Natural killer cell (primary cell): ENCODE data around the gene ACOX3. TPM values are rescaled to one million over a fixed set of nuclear protein-coding genes. Genes with fewer than 3 reads are reported as not detected.

Experiments used
- ATAC-seq, 3 donors: fragments of 150-1000 bp in 2 of 3; fragments of 200-7000 bp in 1 of 3; cut with Tn5 transposase; 1 replicate in 1 of 3; 2 replicates in 2 of 3; pipeline ENCODE4 v1.10.0; 2021; ENCODE audit warnings: mild to moderate bottlenecking in 2 of 3, moderate library complexity in 2 of 3
- DNase-seq, 2 donors: peaks; one replicate each; pipeline versions ENCODE4 v3.0.0 to v3.0.0-alpha.2; 2013 to 2021; ENCODE audit warnings: mixed read lengths in 1 of 2
- H3K27ac ChIP-seq: one replicate; pipeline ENCODE4 v1.5.1; 2013; ENCODE audit warnings: mild to moderate bottlenecking, low read length
- H3K27me3 ChIP-seq: one replicate; pipeline ENCODE4 v1.6.1; 2013; ENCODE audit warnings: low read length; ENCODE audit not compliant: control insufficient read depth, insufficient read depth
- H3K36me3 ChIP-seq: one replicate; pipeline ENCODE4 v1.6.1; 2013; ENCODE audit warnings: low read length; ENCODE audit not compliant: control insufficient read depth, insufficient read depth
- H3K4me1 ChIP-seq: one replicate; pipeline ENCODE4 v1.6.1; 2013; ENCODE audit warnings: low read length; ENCODE audit not compliant: control insufficient read depth, insufficient read depth
- H3K4me3 ChIP-seq: one replicate; pipeline ENCODE4 v1.5.1; 2013; ENCODE audit warnings: low read length
- H3K9me3 ChIP-seq: one replicate; pipeline ENCODE4 v1.6.1; 2013; ENCODE audit warnings: low read length; ENCODE audit not compliant: control insufficient read depth, insufficient read depth
- H3K27ac Mint-ChIP-seq, 2 donors: one replicate each; pipeline ENCODE4 v1.8.0; 2022; ENCODE audit warnings: mild to moderate bottlenecking in 2 of 2, mixed read lengths in 2 of 2, moderate library complexity in 1 of 2
- H3K27me3 Mint-ChIP-seq, 2 donors: one replicate each; pipeline ENCODE4 v1.8.0; 2022; ENCODE audit warnings: low read depth in 2 of 2, mixed read lengths in 2 of 2
- H3K36me3 Mint-ChIP-seq: one replicate; pipeline ENCODE4 v1.8.0; 2022; ENCODE audit warnings: mixed read lengths
- H3K4me1 Mint-ChIP-seq, 2 donors: one replicate each; pipeline ENCODE4 v1.8.0; 2022; ENCODE audit warnings: mixed read lengths in 2 of 2
- H3K4me3 Mint-ChIP-seq: one replicate; pipeline ENCODE4 v1.8.0; 2022; ENCODE audit warnings: mild to moderate bottlenecking, moderate library complexity, mixed read lengths
- H3K9me3 Mint-ChIP-seq, 2 donors: one replicate each; pipeline ENCODE4 v1.8.0; 2022; ENCODE audit warnings: mixed read lengths in 2 of 2
- CTCF ChIP-seq: fragments of 200-600 bp; IDR thresholded peaks from one replicate; pipeline ENCODE4 v1.8.0; 2022; ENCODE audit warnings: antibody characterized with exemption
- WGBS: methylation state at CpG from one replicate; pipeline ENCODE4 v1.1.7; 2013; ENCODE audit warnings: missing lambda C conversion rate; ENCODE audit not compliant: insufficient coverage; 5-methylcytosine and 5-hydroxymethylcytosine counted together
- intact Hi-C: fragments of 100-400 bp; cut with micrococcal nuclease; formaldehyde crosslinking; loops from one replicate; pipeline ENCODE4 v1.14.2; 2022
- total RNA-seq, 4 donors: library from RNA; stranded (reverse); fragments of 120-200 nt in 1 of 4; gene quantifications; one replicate each; pipeline versions ENCODE4 v1.2.3 to v1.2.4, GENCODE V29; 2013 to 2022

ACOX3 gene
- total RNA-seq, 3 donors from 2014 or later (not counting 1 experiment from before 2014, with no cell fraction given), result 12.4 to 18.3 (median 15.4) TPM

- peaks cover 47% of the 10 kb centered on the region for H3K4me1 ChIP-seq
- no peaks in the 10 kb centered on the region for H3K27me3 ChIP-seq
- Mint-ChIP-seq H3K36me3 (no peaks in the 10 kb centered on the region), H3K4me3 (peak overlapping the region; percentile 72), H3K9me3 (peaks cover 0 to 3% of the 10 kb centered on the region in 2 donors), H3K27me3 (no peaks in the 10 kb centered on the region), H3K27ac (peak overlapping the region; percentile 99), H3K4me1 (peaks cover 76 to 87% of the 10 kb centered on the region in 2 donors)
- no peak overlapping the region for H3K27ac ChIP-seq
- no peak for ATAC-seq
- DNase-seq, result no peak
- no peak for TF ChIP-seq CTCF
- intact Hi-C loops, result no loop called here
- H3K9me3 ChIP-seq, result no peaks in the 10 kb centered on the region
- no peak overlapping the region for H3K4me3 ChIP-seq
- WGBS, result 100% methylated on average over 2 of the region's 3 CpGs
- no peaks in the 10 kb centered on the region for H3K36me3 ChIP-seq
Observed at GRCh38 chr4:8439168-8439567, 1.4 kb downstream of the ACOX3 start.

GRCh38 chr4:8438743-8439142, 1.8 kb downstream of the ACOX3 start:
- intact Hi-C loops, result no loop called here
- no peak overlapping the region for H3K4me3 ChIP-seq

GRCh38 chr4:8437281-8437680, 3.2 kb downstream of the ACOX3 start:
- TF ChIP-seq CTCF, result no peak
- no peaks in the 10 kb centered on the region for H3K27me3 ChIP-seq
- peaks cover 40% of the 10 kb centered on the region for H3K4me1 ChIP-seq
- no peaks in the 10 kb centered on the region for H3K36me3 ChIP-seq
- H3K27me3 Mint-ChIP-seq, result no peaks in the 10 kb centered on the region
- H3K4me1 Mint-ChIP-seq, result peaks cover 74 to 77% of the 10 kb centered on the region in 2 donors
- ATAC-seq (no peak), DNase-seq (no peak)
- no peak overlapping the region for H3K27ac ChIP-seq
- H3K27ac Mint-ChIP-seq, result peak overlapping the region; percentile 4 to 99
- H3K9me3 ChIP-seq, result no peaks in the 10 kb centered on the region
- WGBS, result 94% methylated on average over 13 of the region's 13 CpGs
- no peak overlapping the region for H3K4me3 ChIP-seq
- intact Hi-C loops, result no loop called here
- H3K9me3 Mint-ChIP-seq, result peaks cover 0 to 3% of the 10 kb centered on the region in 2 donors
- no peaks in the 10 kb centered on the region for H3K36me3 Mint-ChIP-seq
- no peak overlapping the region for H3K4me3 Mint-ChIP-seq

More at GRCh38 chr4:8438743-8439142, 1.8 kb downstream of the ACOX3 start:
- H3K36me3 Mint-ChIP-seq, result no peaks in the 10 kb centered on the region
- H3K9me3 Mint-ChIP-seq, result peaks cover 0 to 3% of the 10 kb centered on the region in 2 donors
- H3K27me3 ChIP-seq, result no peaks in the 10 kb centered on the region
- H3K27ac Mint-ChIP-seq, result peak overlapping the region; percentile 99
- TF ChIP-seq CTCF, result no peak
- H3K27ac ChIP-seq, result no peak overlapping the region
- peaks cover 79 to 85% of the 10 kb centered on the region in 2 donors for H3K4me1 Mint-ChIP-seq
- no peaks in the 10 kb centered on the region for H3K27me3 Mint-ChIP-seq
- ATAC-seq (no peak), DNase-seq (no peak)
- no peaks in the 10 kb centered on the region for H3K36me3 ChIP-seq
- peak overlapping the region; percentile 72 for H3K4me3 Mint-ChIP-seq
- 97% methylated on average over 11 of the region's 11 CpGs for WGBS
- H3K4me1 ChIP-seq, result peaks cover 47% of the 10 kb centered on the region
- no peaks in the 10 kb centered on the region for H3K9me3 ChIP-seq

- ATAC-seq (peak; percentile 46 to 61 (median 50)), DNase-seq (peak in 1 of 2 donors; percentile 58)
- Histone ChIP-seq H3K36me3 (no peaks in the 10 kb centered on the region), H3K27me3 (no peaks in the 10 kb centered on the region), H3K9me3 (no peaks in the 10 kb centered on the region), H3K4me3 (peak overlapping the region; percentile 27), H3K4me1 (peaks cover 27% of the 10 kb centered on the region), H3K27ac (peak overlapping the region; percentile 82)
- H3K4me1 Mint-ChIP-seq, result peaks cover 61 to 63% of the 10 kb centered on the region in 2 donors
- no peaks in the 10 kb centered on the region for H3K27me3 Mint-ChIP-seq
- intact Hi-C loops, result no loop called here
- TF ChIP-seq CTCF, result no peak
- peak overlapping the region; percentile 63 for H3K4me3 Mint-ChIP-seq
- peaks cover 0 to 3% of the 10 kb centered on the region in 2 donors for H3K9me3 Mint-ChIP-seq
- under 1% methylated on average over 5 of the region's 5 CpGs for WGBS
- no peaks in the 10 kb centered on the region for H3K36me3 Mint-ChIP-seq
- H3K27ac Mint-ChIP-seq, result peak overlapping the region; percentile 86 to 89
Observed at GRCh38 chr4:8435656-8436121, 4.8 kb downstream of the ACOX3 start.
